Measurements from ENCODE around the gene RAI1. TPM values are rescaled to one million over a fixed set of nuclear protein-coding genes. Genes with fewer than 3 reads are reported as not detected.

RAI1 gene
- total RNA-seq, 1 donor from 2014 or later = 39.1 TPM

DNA sequence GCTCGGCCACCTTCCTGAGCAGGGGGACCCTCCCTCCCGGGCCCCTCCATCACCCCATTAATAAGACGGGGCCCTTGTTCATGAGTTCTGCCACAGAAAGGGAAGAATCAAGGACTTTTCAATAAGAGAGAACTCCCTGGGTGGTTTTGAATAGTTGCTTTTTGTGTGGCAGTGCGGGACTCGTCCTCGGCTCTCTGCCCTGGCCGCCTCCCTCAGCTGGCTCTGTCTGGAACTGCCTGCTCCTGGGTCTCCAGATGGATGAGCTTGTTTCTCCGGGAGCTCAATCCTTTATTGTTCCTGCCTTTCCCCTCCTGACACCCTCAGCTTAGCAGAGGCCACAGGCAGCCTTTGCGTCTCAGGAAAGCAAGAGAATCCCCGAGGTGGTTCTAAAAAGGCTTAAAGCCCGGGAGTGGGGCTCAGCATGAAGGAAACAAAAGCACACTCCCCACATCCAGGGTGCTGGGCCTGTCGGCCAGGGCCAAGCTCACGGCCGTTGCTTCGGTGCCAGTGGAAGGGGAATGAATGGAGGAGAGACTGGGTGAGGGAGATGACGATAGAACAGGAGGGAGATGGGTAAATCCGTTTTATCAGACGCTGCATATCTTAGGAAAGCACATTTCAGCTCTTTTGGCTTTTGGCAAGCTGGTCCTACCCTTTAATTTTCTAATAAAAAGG is 60.2 kb downstream of the RAI1 start:
- Histone ChIP-seq H3K4me3 (ENCODE audit: insufficient read depth, low read depth, low read length) (no peak overlapping the region), H3K79me2 (ENCODE audit: insufficient read depth, low read length) (peaks cover 82% of the 10 kb centered on the region), H2AFZ (ENCODE audit: low read depth, low read length) (peak overlapping the region; percentile 5), H3K4me2 (ENCODE audit: low read length) (peak overlapping the region; percentile 80), H3K9me3 (ENCODE audit: insufficient read depth, low read depth, low read length) (no peaks in the 10 kb centered on the region), H4K20me1 (ENCODE audit: insufficient read depth, low read length) (peaks cover 81% of the 10 kb centered on the region), H3K9ac (ENCODE audit: low read length) (peak overlapping the region; percentile 59), H3K27ac (ENCODE audit: low read depth, low read length) (peak overlapping the region; percentile 37), H3K36me3 (ENCODE audit: insufficient read depth, low read length) (no peaks in the 10 kb centered on the region), H3K27me3 (ENCODE audit: insufficient read depth, low read length) (no peaks in the 10 kb centered on the region), H3K4me1 (ENCODE audit: insufficient read depth, low read length) (peaks cover 51% of the 10 kb centered on the region)
- peak overlapping the region; percentile 30 for H3K4me3 Mint-ChIP-seq (ENCODE audit: unreplicated experiment)
- H3K36me3 Mint-ChIP-seq (ENCODE audit: low read depth, unreplicated experiment) = peaks cover 8% of the 10 kb centered on the region
- peaks cover 44% of the 10 kb centered on the region for H3K4me1 Mint-ChIP-seq (ENCODE audit: low read depth, unreplicated experiment)
- H3K27ac Mint-ChIP-seq (ENCODE audit: unreplicated experiment) = peak overlapping the region; percentile 90
- peak; percentile 39 for DNase-seq (ENCODE audit: low read depth)
- TF ChIP-seq, protein P1, sequence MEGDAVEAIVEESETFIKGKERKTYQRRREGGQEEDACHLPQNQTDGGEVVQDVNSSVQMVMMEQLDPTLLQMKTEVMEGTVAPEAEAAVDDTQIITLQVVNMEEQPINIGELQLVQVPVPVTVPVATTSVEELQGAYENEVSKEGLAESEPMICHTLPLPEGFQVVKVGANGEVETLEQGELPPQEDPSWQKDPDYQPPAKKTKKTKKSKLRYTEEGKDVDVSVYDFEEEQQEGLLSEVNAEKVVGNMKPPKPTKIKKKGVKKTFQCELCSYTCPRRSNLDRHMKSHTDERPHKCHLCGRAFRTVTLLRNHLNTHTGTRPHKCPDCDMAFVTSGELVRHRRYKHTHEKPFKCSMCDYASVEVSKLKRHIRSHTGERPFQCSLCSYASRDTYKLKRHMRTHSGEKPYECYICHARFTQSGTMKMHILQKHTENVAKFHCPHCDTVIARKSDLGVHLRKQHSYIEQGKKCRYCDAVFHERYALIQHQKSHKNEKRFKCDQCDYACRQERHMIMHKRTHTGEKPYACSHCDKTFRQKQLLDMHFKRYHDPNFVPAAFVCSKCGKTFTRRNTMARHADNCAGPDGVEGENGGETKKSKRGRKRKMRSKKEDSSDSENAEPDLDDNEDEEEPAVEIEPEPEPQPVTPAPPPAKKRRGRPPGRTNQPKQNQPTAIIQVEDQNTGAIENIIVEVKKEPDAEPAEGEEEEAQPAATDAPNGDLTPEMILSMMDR (IDR thresholded peaks at IDR 0.05; ENCODE audit: insufficient read depth, low read depth, low read length) = no peak
- TF ChIP-seq EZH2 (IDR thresholded peaks at IDR 0.05; ENCODE audit: insufficient read depth, low read length) = no peak
- no peaks in the 10 kb centered on the region for H3K9me3 Mint-ChIP-seq (ENCODE audit: unreplicated experiment)
- FAIRE-seq = no peak
- H3K27me3 Mint-ChIP-seq (ENCODE audit: low read depth, unreplicated experiment) = no peaks in the 10 kb centered on the region

DNA sequence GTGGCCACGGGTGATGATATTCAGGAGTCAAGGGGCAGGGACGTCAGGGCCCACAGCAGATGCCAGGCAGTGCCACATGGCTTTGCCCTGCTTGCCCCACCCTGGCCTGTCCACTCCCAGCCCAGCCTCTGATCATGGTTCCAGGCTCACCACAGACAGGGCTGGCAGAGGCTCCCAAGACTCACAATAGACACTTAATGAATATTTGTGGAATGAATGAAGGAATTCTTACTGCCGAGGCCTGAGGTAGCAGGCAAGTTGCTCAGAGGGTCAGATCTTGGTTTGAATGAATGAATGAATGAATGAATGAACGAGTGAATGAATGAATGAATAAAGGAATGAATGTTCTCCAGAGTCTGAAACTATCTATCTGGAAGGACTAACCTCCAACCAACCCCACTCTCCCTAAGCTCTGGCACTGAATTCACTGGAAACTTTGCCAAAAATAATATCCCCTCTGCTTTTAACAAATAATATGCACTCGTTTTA is 60.9 kb downstream of the RAI1 start:
- no peak overlapping the region for H3K9ac ChIP-seq (ENCODE audit: low read length)
- peaks cover 55% of the 10 kb centered on the region for H3K4me1 ChIP-seq (ENCODE audit: insufficient read depth, low read length)
- Mint-ChIP-seq H3K36me3 (ENCODE audit: low read depth, unreplicated experiment) (peaks cover 3% of the 10 kb centered on the region), H3K4me1 (ENCODE audit: low read depth, unreplicated experiment) (peaks cover 38% of the 10 kb centered on the region), H3K4me3 (ENCODE audit: unreplicated experiment) (no peak overlapping the region), H3K27ac (ENCODE audit: unreplicated experiment) (peak overlapping the region; percentile 90), H3K27me3 (ENCODE audit: low read depth, unreplicated experiment) (no peaks in the 10 kb centered on the region), H3K9me3 (ENCODE audit: unreplicated experiment) (no peaks in the 10 kb centered on the region)
- peak overlapping the region; percentile 80 for H3K4me2 ChIP-seq (ENCODE audit: low read length)
- H4K20me1 ChIP-seq (ENCODE audit: insufficient read depth, low read length) = peaks cover 78% of the 10 kb centered on the region
- H3K27ac ChIP-seq (ENCODE audit: low read depth, low read length) = peak overlapping the region; percentile 37
- FAIRE-seq (peak; percentile 23), DNase-seq (ENCODE audit: low read depth) (peak; percentile 54)
- no peaks in the 10 kb centered on the region for H3K36me3 ChIP-seq (ENCODE audit: insufficient read depth, low read length)
- TF ChIP-seq, protein P1 (IDR thresholded peaks at IDR 0.05; ENCODE audit: insufficient read depth, low read depth, low read length) = no peak
- TF ChIP-seq EZH2 (IDR thresholded peaks at IDR 0.05; ENCODE audit: insufficient read depth, low read length) = no peak
- H3K4me3 ChIP-seq (ENCODE audit: insufficient read depth, low read depth, low read length) = no peak overlapping the region
- H3K79me2 ChIP-seq (ENCODE audit: insufficient read depth, low read length) = peaks cover 77% of the 10 kb centered on the region
- no peaks in the 10 kb centered on the region for H3K27me3 ChIP-seq (ENCODE audit: insufficient read depth, low read length)
- no peaks in the 10 kb centered on the region for H3K9me3 ChIP-seq (ENCODE audit: insufficient read depth, low read depth, low read length)
- peak overlapping the region; percentile 5 for H2AFZ ChIP-seq (ENCODE audit: low read depth, low read length)
